ENCODE measurements around the gene USP21. TPM values are rescaled to one million over a fixed set of nuclear protein-coding genes. Genes with fewer than 3 reads are reported as not detected.

The USP21 gene
- total RNA-seq, 4 donors from 2014 or later = 13.7 to 28.8 (median 25.3) TPM

GRCh38 chr1:161180639-161181038 is 21.3 kb downstream of the USP21 start:
- intact Hi-C loops (cut with DNase I; ENCODE audit: low total_unique reads) = no loop called here
- WGBS, 2 donors = 68 to 94% methylated on average over 1 of the region's 1 CpG
- no peak for DNase-seq (ENCODE audit: low spot score in 2 of 2)
- no peak overlapping the region for H3K4me3 ChIP-seq (ENCODE audit: low read depth, poor library complexity, severe bottlenecking)
- TF ChIP-seq, protein P1, sequence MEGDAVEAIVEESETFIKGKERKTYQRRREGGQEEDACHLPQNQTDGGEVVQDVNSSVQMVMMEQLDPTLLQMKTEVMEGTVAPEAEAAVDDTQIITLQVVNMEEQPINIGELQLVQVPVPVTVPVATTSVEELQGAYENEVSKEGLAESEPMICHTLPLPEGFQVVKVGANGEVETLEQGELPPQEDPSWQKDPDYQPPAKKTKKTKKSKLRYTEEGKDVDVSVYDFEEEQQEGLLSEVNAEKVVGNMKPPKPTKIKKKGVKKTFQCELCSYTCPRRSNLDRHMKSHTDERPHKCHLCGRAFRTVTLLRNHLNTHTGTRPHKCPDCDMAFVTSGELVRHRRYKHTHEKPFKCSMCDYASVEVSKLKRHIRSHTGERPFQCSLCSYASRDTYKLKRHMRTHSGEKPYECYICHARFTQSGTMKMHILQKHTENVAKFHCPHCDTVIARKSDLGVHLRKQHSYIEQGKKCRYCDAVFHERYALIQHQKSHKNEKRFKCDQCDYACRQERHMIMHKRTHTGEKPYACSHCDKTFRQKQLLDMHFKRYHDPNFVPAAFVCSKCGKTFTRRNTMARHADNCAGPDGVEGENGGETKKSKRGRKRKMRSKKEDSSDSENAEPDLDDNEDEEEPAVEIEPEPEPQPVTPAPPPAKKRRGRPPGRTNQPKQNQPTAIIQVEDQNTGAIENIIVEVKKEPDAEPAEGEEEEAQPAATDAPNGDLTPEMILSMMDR (IDR thresholded peaks at IDR 0.05) = no peak
- no peak for TF ChIP-seq POLR2A (IDR thresholded peaks at IDR 0.05)

GRCh38 chr1:161182214-161182613 is 22.9 kb downstream of the USP21 start:
- WGBS, 2 donors = 61 to 82% methylated on average over 1 of the region's 1 CpG
- no peak overlapping the region for H3K4me3 ChIP-seq (ENCODE audit: low read depth, poor library complexity, severe bottlenecking)
- intact Hi-C loops (cut with DNase I; ENCODE audit: low total_unique reads) = no loop called here
- no peak for TF ChIP-seq POLR2A (IDR thresholded peaks at IDR 0.05)
- TF ChIP-seq, protein P1 (IDR thresholded peaks at IDR 0.05) = no peak
- DNase-seq (ENCODE audit: low spot score in 2 of 2) = no peak

DNA sequence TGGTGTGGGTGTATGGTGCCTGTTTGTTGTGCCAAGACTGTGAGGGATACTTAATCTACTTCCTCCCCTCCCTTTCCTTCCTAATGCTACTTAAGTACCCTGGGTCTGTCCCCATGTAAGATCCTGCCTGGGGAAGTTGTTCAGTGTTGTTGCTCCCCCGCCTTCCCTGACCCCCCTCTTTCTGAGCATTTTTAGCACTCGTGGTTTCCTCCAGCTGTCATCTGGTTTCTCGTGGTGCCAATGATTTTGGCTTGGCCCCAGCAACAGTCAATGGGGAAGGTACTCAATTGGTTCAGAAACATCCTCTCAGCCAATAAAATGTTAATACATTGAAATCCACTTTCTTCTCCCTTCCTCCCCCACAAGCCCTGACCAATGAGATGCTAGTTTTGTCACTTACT is 26.0 kb downstream of the USP21 start:
- DNase-seq (ENCODE audit: low spot score in 2 of 2) = peak; percentile 88 to 96
- WGBS, 2 donors = 4 to 5% methylated on average over 3 of the region's 3 CpGs

DNA sequence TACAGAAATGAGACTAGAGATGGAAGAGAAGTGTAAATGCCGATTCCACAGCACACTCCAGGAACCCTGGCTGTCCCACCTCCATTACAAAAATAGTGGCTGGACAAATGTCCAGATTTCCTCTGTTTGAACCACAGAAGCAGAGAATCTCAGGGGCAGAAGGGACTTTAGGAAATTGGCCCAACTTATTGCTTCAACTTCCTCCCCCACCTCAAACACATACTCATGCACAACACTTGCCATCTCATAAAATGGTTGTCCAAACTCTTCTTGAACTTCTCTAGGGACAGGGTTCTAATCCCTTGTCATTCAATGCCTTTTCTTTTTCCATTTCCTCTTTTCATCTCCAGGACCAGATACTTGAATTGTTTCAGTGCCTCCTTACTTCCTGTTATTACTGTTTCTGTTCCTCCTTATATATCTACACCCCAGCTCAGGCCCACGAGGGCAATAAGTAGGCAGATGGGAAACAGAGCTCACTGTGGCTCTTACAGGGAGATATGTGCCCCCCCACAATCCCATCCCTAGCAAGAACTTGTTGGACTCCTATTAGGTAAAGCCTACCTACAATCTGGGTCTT is 26.5 kb downstream of the USP21 start:
- DNase-seq (ENCODE audit: low spot score in 2 of 2) = no peak
- intact Hi-C loops (cut with DNase I; ENCODE audit: low total_unique reads) = no loop called here

More for the DNA sequence above, 26.0 kb downstream of the USP21 start:
- H3K4me3 ChIP-seq (ENCODE audit: low read depth, poor library complexity, severe bottlenecking) = no peak overlapping the region
- intact Hi-C loops (cut with DNase I; ENCODE audit: low total_unique reads) = no loop called here
- no peak for TF ChIP-seq POLR2A (IDR thresholded peaks at IDR 0.05)
- TF ChIP-seq, protein P1 (IDR thresholded peaks at IDR 0.05) = no peak

GRCh38 chr1:161187311-161187710 is 28.0 kb downstream of the USP21 start:
- 77 to 80% methylated on average over 3 of the region's 3 CpGs for WGBS, 2 donors
- intact Hi-C loops (cut with DNase I; ENCODE audit: low total_unique reads) = no loop called here
- DNase-seq (ENCODE audit: low spot score in 2 of 2) = no peak
- TF ChIP-seq, protein P1 (IDR thresholded peaks at IDR 0.05) = no peak
- no peak for TF ChIP-seq POLR2A (IDR thresholded peaks at IDR 0.05)
- H3K4me3 ChIP-seq (ENCODE audit: low read depth, poor library complexity, severe bottlenecking) = no peak overlapping the region

More for the DNA sequence above, 26.5 kb downstream of the USP21 start:
- TF ChIP-seq POLR2A (IDR thresholded peaks at IDR 0.05) = no peak
- TF ChIP-seq, protein P1 (IDR thresholded peaks at IDR 0.05) = no peak
- WGBS, 2 donors = 35 to 38% methylated on average over 2 of the region's 2 CpGs
- H3K4me3 ChIP-seq (ENCODE audit: low read depth, poor library complexity, severe bottlenecking) = no peak overlapping the region

DNA sequence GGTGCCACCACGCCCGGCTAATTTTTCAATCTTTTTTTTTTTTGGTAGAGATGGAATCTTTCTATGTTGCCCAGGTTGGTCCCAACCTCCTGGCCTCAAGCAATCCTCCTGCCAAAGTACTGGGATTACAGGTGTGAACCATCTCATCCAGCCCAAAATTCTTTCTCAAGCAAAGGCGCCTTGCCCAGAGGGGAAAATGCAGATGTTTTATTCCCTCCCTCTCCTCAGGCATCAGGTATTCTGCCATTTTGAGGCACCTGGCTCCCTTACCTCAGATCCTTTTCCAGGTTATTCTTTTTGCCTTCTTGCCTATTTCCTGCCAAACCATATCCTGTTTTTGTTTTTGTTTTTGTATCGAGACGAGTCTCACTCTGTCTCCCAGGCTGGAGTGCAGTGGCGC is 29.1 kb downstream of the USP21 start:
- intact Hi-C loops (cut with DNase I; ENCODE audit: low total_unique reads) = no loop called here
- TF ChIP-seq POLR2A (IDR thresholded peaks at IDR 0.05) = no peak
- TF ChIP-seq, protein P1 (IDR thresholded peaks at IDR 0.05) = no peak
- no peak for DNase-seq (ENCODE audit: low spot score in 2 of 2)
- H3K4me3 ChIP-seq (ENCODE audit: low read depth, poor library complexity, severe bottlenecking) = no peak overlapping the region
- 50 to 56% methylated on average over 6 of the region's 6 CpGs for WGBS, 2 donors
